HG03103 (cell line): ENCODE measurements around the gene SLC22A31.

Experiments
- ATAC-seq: cut with Tn5 transposase; IDR thresholded peaks from one replicate; pipeline ENCODE4 v1.9.1; 2021; ENCODE audit warnings: low read depth; ENCODE audit not compliant: unreplicated experiment

SLC22A31 gene

GRCh38 chr16:89154390-89155183 lies 45.8 kb downstream of the SLC22A31 start:
- no peak for ATAC-seq

GRCh38 chr16:89153848-89154271 lies 46.5 kb downstream of the SLC22A31 start:
- no peak for ATAC-seq

GRCh38 chr16:89152831-89153700 lies 47.3 kb downstream of the SLC22A31 start:
- ATAC-seq, result no peak

- ATAC-seq, result no peak
These were observed 49.4 kb downstream of the SLC22A31 start for GRCh38 chr16:89150981-89151380.

- ATAC-seq, result no peak
These were observed 50.1 kb downstream of the SLC22A31 start for GRCh38 chr16:89150090-89150835.

GRCh38 chr16:89149386-89149785 lies 51.0 kb downstream of the SLC22A31 start:
- no peak for ATAC-seq

GRCh38 chr16:89147085-89147817 lies 53.1 kb downstream of the SLC22A31 start:
- ATAC-seq, result no peak

- no peak for ATAC-seq
These were observed 53.9 kb downstream of the SLC22A31 start for GRCh38 chr16:89146211-89147005.
